ENCODE results near the gene FUZ.
"Not testable (repeated sequence)": the region's sequence is repeated elsewhere in the genome, so short reads cannot be mapped to it uniquely, and the experiment has no call there.

FUZ gene

GRCh38 chr19:49833599-49833998, 20.5 kb upstream of the FUZ start:
- no peak for DNase-seq (ENCODE audit: low read depth in 2 of 2)

GRCh38 chr19:49832556-49832955, 19.5 kb upstream of the FUZ start:
- DNase-seq (ENCODE audit: low read depth in 2 of 2): no peak

GRCh38 chr19:49831592-49831991, 18.5 kb upstream of the FUZ start:
- no peak for DNase-seq (ENCODE audit: low read depth in 2 of 2)

- no peak for DNase-seq (ENCODE audit: low read depth in 2 of 2)
Observed at GRCh38 chr19:49830766-49831165, 17.7 kb upstream of the FUZ start.

GRCh38 chr19:49829721-49830120, 16.6 kb upstream of the FUZ start:
- no peak for DNase-seq (ENCODE audit: low read depth in 2 of 2)

- DNase-seq (ENCODE audit: low read depth in 2 of 2): no peak
Observed at GRCh38 chr19:49829200-49829599, 16.1 kb upstream of the FUZ start.

- no peak for DNase-seq (ENCODE audit: low read depth in 2 of 2)
Observed at GRCh38 chr19:49827034-49827433, 13.9 kb upstream of the FUZ start.

- no peak for DNase-seq (ENCODE audit: low read depth in 2 of 2)
Observed at GRCh38 chr19:49824662-49825061, 11.6 kb upstream of the FUZ start.

GRCh38 chr19:49823472-49823871, 10.4 kb upstream of the FUZ start:
- no peak for DNase-seq (ENCODE audit: low read depth in 2 of 2)

GRCh38 chr19:49820125-49820524, 7.0 kb upstream of the FUZ start:
- DNase-seq (ENCODE audit: low read depth in 2 of 2): no peak

GRCh38 chr19:49819452-49820115, 6.5 kb upstream of the FUZ start:
- DNase-seq (ENCODE audit: low read depth in 2 of 2): not testable (repeated sequence)

- no peak for DNase-seq (ENCODE audit: low read depth in 2 of 2)
Observed at GRCh38 chr19:49818649-49819370, 5.7 kb upstream of the FUZ start.

- DNase-seq (ENCODE audit: low read depth in 2 of 2): peak; percentile 77 to 79
Observed at GRCh38 chr19:49817964-49818648, 5.0 kb upstream of the FUZ start, which contains the start of gene MED25. MED25 (plus strand) TSS chr19:49818289; CDS start chr19:49818342, 53 bp downstream.

- DNase-seq (ENCODE audit: low read depth in 2 of 2): no peak
Observed at GRCh38 chr19:49816590-49816989, 3.5 kb upstream of the FUZ start.

GRCh38 chr19:49814010-49814409, 918 bp upstream of the FUZ start:
- no peak for DNase-seq (ENCODE audit: low read depth in 2 of 2)

GRCh38 chr19:49812452-49812996, 568 bp downstream of the FUZ start:
- no peak for DNase-seq (ENCODE audit: low read depth in 2 of 2)

- no peak for DNase-seq (ENCODE audit: low read depth in 2 of 2)
Observed at GRCh38 chr19:49811328-49811727, 1.8 kb downstream of the FUZ start.

GRCh38 chr19:49809941-49810389, 3.1 kb downstream of the FUZ start:
- DNase-seq (ENCODE audit: low read depth in 2 of 2): no peak

GRCh38 chr19:49809160-49809940, 3.7 kb downstream of the FUZ start:
- DNase-seq (ENCODE audit: low read depth in 2 of 2): peak; percentile 26 to 30

GRCh38 chr19:49808711-49809159, 4.4 kb downstream of the FUZ start:
- peak; percentile 78 to 84 for DNase-seq (ENCODE audit: low read depth in 2 of 2)

GRCh38 chr19:49807904-49808675, 5.0 kb downstream of the FUZ start:
- no peak for DNase-seq (ENCODE audit: low read depth in 2 of 2)
